DMS53 treated with DMSO at 0.1 percent for 48 hours (cell line): ENCODE measurements around the gene KYAT1.
"Not testable (repeated sequence)": the region's sequence is repeated elsewhere in the genome, so short reads cannot be mapped to it uniquely, and the experiment has no call there.

Experiments used
- DNase-seq: peaks from one replicate; lab custom pipeline; 2025; ENCODE audit not compliant: unreplicated experiment; lab: John Stamatoyannopoulos, UW

Gene KYAT1

GRCh38 chr9:128843171-128843570 is 38.6 kb downstream of the KYAT1 start:
- DNase-seq = not testable (repeated sequence)

GRCh38 chr9:128841694-128842492 is 39.9 kb downstream of the KYAT1 start:
- no peak for DNase-seq

DNA sequence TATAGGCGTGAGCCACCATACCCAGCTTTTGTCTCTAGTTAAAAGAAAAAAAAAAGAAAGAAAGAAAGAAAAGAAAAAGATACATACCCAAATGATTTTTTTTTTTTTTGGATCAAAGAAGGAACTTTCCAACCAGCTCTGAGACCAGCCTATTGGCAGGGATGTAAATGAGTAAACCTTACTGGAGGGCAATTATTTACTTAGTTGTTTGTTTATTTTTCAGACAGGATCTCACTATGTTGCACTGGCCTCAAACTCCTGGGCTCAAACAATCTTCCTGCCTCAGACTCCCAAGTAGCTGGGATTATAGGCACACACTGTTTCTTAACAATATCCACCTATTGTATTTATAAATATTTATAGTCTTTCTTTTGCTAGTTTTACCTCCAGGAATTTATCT is 41.2 kb downstream of the KYAT1 start:
- no peak for DNase-seq

GRCh38 chr9:128838338-128838737 is 43.4 kb downstream of the KYAT1 start:
- DNase-seq = no peak

- no peak for DNase-seq
Observed at GRCh38 chr9:128836509-128837145, 45.1 kb downstream of the KYAT1 start.

DNA sequence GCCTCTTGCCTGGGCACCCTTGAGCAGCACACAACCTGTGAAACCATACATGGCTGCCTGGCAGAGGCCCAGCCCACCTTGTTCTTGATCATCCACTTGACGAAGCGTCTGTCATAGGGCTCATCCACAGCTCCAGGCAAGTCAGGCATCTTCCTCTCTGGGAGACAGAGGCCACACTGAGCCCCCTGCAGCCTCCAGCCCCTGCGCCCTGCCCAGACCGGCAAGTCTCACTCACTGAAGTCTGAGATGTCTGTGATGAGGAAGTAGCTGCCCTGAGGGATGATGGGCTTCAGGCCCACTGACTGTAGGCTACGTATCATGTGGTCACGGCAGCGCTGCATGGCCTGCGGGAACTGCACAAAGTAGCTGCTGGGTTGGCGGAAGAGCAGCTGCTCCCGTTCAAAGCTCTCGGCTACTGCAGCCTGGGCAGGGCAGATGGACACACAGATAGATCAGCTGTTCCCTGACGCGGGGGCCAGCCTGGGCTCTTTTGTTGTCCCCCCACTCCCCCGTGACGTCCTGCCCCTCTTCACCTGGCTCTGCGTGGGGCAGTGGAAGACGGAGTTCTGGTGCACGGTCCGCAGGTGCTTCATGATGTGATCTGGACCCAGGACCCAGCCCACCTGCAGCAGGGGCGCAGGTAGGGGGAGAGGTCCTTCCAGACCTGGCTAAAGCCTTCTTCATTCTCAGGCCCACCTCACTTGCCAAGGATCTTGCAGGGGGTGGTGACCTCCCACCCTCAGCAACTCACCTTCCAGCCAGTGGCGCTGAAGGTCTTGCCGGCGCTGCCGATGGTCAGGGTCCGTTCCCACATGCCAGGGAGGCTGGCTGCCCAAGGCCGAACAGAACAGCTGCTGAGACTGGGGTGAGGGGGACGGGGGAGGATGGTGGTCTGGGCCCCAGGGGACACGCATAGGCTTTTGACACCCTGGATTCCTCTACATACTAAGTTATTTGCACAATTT is 46.2 kb downstream of the KYAT1 start:
- DNase-seq = no peak

DNA sequence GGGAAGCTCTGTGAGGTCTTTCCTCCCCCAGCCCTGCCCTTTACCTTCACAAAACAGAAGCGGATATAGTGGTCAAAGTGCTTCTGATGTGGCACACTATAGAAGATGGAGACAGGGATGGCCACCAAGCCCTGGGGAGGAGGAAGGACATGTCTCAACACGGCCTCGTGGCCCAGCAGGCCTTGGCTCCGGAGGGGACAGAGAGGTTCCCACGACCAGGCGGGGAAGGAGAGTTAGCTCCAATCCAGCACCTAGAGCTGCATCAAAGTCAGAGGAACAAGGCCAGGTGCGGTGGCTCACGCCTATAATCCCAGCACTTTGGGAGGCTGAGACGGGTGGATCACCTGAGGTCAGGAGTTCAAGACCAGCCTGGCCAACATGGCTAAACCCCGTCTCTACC is 48.1 kb downstream of the KYAT1 start:
- DNase-seq = no peak

DNA sequence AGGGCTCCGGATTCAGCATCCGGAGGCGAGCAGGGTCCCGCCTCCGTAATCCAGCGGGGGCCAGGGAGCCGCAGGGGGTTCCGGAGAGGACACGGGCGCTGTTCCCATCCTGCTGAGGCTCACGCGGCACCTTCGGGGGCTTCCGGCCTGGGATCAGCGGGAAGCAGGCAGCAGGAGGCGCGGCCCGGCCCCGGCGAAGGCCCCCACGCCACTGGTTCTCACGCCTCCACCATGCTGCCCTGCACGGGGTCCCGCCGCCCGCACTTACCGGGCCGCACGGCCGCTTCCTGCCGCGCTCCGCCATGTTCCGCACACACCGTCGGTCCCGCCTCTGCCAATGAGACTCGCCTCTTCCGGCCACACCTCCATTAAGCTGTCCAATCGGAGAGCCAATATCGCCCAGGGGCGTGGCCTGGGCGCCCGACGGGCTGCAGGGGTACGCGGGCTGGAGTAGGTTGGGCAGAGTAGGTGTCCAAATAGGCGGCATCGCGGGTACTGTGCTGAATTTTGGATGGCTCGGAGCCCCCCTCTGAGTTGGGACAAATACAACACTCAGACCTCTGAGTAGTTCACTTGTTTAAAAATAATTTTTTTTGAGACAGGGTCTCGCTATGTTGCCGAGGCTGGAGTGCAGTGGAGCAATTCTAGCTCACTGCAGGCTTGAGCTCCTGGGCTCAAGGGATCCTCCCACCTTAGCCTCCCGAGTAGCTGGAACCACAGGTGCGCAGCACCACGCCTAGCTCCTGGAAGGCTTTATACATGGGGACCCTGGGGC is 52.1 kb downstream of the KYAT1 start, which contains the start of gene SPOUT1:
TSS of gene SPOUT1 (minus strand) at position 318 of the 775 bp plus-strand sequence. CDS start at position 304, 14 bp downstream.
- peak; percentile 96 for DNase-seq

GRCh38 chr9:128828719-128829452 is 52.9 kb downstream of the KYAT1 start:
- DNase-seq = no peak

DNA sequence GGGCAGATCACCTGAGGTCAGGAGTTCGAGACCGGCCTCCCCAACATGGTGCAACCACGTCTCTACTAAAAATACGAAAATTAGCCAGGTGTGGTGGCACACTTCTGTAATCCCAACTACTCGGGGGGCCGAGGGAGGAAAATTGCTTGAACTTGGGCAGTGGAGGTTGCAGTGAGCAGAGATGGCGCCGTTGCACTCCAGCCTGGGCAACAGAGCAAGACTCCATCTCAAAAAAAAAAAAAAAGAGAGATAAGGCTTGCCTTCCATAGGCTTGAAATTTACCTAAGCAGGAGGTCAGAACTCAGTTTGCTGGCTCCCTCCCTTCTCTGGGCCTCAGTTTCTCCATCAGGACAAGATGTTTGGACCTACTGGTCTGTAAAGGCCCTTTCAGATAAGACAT is 53.5 kb downstream of the KYAT1 start:
- no peak for DNase-seq

- no peak for DNase-seq
Observed at GRCh38 chr9:128825923-128826700, 55.6 kb downstream of the KYAT1 start.

- no peak for DNase-seq
Observed at GRCh38 chr9:128824911-128825310, 56.8 kb downstream of the KYAT1 start.

GRCh38 chr9:128823903-128824406 is 57.8 kb downstream of the KYAT1 start:
- no peak for DNase-seq

DNA sequence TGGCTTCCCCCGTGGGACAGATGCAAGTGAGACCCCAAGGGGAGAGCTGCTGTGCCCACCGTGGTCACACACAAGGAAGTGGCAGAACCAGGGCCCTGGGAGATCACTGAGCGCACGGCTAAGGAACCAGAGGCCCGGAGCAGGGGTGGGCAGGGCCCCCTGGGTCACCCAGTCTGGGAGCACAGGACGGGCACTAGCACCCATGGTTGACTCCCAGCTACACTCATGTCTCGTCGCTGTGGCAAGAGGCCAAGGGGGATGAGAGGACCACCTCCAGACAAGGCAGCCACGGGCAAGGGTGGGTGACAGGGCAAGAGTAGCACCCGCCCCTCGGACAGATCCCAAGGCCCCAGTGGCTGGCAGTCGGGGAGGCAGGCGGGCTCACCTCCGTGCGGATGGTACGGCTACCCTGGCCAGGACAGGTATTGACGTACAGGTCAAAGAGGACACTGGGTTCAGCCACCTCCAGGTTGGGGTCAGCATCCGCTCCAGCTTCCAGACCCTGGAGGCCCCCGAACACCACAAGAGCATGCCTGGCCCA is 58.3 kb downstream of the KYAT1 start:
- no peak for DNase-seq

DNA sequence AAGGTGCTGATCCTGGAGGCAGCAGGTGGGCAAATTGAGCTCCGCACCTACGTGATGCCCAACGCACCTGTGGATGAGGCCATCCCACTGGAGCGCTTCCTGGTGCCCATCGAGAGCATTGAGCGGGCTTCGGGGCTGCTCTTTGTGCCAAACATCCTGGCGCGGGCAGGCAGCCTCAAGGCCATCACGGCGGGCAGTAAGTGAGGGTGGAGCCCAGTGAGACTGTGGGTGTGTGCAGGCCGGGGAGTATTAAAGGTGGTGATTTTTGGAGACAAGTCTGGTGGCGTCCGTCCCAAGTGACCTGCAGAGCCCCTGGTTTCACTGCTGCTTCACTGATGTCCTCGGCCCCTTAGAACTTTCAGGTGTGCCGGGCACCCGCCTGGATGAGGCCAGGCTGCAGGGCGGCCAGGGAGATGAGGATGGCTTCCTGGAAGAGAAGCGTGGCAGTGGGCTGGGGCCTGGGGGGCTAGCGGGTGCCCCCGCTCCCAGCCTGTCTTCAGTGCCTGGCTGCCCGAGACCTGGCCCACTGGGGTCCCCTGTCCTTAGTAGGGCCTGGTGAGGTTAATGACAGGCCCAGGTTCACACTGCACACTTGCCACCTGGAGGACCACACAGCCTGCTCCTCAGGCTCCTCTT is 59.2 kb downstream of the KYAT1 start:
- no peak for DNase-seq

DNA sequence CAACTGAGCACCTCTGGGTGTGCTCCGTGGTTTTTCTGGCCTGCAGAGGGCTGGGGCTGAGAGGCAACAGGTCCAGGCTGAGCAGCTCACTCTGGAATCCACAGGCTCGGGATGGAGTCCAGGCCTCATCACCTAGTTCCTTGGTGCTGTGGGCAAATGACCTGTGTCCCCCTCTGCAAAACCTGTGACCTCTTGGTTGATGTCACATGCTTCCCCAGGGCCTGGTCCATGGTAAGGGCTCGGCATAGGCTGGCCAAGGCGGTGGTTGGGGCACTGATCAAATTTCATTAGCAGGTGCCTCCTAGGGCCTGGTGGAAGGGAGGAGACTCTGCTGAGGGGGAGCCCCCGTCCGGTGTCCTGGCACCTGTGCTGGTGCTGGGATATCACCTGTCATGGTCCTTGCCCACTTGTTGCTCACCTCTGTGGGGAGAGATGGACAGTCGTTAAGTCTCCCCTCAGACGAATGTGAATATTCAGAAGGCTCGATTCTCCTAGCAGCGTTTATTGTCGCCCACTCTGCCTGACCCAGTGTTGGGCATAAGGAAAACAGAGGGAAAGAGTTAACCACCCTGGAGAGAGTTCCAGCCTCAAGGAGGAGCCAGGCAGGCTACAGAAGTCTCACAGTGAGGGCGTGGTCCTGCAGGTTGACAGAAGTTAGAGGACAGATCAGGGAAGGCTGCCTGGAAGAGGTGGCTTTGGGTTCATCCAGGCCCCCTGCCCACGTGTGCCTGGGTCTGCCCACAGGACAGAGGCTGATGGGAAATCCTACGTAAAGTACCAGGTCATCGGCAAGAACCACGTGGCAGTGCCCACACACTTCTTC is 60.0 kb downstream of the KYAT1 start:
- no peak for DNase-seq
